ENCODE data around the gene ANKRD63.

ANKRD63 gene, protein sequence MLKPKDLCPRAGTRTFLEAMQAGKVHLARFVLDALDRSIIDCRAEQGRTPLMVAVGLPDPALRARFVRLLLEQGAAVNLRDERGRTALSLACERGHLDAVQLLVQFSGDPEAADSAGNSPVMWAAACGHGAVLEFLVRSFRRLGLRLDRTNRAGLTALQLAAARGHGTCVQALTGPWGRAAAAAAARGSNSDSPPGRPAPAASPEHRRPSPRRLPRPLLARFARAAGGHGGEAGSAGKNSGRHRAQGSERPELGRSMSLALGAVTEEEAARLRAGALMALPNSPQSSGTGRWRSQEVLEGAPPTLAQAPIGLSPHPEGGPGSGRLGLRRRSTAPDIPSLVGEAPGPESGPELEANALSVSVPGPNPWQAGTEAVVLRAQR

DNA sequence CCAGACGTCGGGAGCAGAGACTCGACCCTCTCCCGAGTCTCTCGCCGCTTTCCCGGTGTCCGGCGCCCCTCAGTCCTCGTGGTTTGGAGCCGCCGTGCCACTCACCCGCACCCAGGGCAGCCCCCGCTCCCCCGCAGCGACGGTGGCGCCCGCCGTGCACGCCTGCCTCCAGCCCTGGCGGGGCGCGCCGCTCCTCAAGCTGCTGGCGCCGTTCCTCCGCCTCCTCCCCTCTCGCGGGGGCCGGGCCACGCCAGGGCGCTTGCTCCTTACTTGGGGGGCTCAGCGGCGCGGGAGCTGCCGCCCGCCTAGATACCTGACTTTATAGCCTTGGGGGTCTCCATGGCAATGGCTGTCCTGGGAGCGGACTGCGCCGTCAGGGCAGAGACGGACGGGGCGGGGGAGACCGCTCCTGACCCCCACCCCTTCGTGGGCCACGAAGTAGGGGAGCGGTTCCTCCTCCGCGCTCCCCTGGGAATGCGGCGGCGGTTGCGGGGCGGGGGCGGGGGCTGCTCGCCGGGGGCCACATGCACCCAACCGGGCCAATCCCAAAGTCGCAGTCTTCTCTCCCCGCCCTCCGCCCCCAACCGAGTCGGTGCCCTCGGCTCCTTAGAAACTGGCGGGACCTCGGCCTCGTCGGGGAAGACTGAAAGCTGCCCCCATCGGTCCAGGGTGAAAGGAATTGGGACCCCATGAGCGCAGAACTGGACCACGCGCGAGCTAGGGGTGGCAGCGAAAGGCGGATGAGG, at the start of gene ANKRD63:
Gene ANKRD63, minus strand, starts transcription at position 196 of the 746 bp plus-strand sequence. CDS start 478 bp downstream, outside the sequence.
- no peak for DNase-seq (ENCODE audit: low read depth)

- no peak for DNase-seq (ENCODE audit: low read depth)
Observed at GRCh38 chr15:40332113-40332781, 49.4 kb upstream of the ANKRD63 start.

DNA sequence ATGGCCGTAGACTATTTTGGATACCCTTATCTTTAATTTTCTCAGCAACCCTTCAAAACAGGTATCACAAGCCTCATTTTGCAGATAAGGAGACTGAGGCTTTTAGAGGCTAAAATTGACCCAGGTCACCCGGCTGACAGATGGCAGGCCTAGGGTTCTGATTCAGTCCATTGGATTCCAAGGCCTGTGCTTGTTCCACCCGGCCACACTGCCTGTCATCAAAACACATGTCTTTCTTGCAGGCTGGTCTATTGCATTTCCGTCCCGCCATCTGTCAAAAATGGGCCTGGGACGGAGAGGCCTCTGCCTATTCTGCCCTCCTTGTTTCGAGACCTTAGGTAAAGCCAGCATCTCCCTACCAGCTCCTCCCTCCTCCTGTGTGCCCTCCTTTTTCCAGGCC, 48.8 kb upstream of the ANKRD63 start:
- no peak for DNase-seq (ENCODE audit: low read depth)

DNA sequence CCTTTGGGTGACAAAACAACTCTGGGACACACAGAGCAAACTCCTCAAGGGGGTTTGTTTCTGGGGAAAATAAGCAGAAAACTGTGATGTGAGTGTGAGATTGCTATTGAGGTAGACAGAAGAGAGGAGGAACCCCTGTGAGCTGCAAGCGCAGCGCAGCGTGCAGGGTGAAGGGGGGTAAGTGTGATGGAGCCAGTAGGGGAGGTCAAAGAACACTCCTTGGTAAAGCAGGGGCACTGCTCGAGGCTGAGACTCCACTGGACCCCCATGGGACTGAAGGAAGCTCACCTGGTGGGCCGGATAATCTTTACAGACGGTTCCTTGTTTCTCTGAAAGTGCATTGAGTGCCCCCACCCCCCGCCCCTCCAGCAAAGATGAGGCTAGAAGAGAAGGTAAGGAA, 48.2 kb upstream of the ANKRD63 start:
- no peak for DNase-seq (ENCODE audit: low read depth)

- DNase-seq (ENCODE audit: low read depth): no peak
Observed at GRCh38 chr15:40330368-40330836, 47.5 kb upstream of the ANKRD63 start.

DNA sequence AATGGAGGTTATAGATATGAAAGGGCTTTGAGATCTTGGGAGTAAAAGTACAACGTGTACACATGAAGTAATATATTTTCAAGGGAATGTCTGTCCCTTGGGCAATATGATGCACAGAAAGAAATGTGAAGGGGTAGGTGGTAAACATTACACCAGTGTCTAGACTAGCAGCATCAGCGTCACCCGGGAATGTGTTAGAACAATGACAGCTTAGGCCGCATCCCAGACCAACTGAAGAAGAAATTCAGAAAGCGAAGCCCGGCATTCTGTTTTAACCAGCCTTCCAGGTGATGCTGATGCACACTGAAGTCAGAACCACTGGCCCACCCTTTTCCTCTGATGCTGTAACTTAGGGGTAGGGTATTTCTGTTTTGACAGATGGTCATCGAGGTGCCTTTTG, 46.9 kb upstream of the ANKRD63 start:
- no peak for DNase-seq (ENCODE audit: low read depth)

- no peak for DNase-seq (ENCODE audit: low read depth)
Observed at GRCh38 chr15:40328751-40329150, 45.9 kb upstream of the ANKRD63 start.

- DNase-seq (ENCODE audit: low read depth): no peak
Observed at GRCh38 chr15:40328176-40328575, 45.3 kb upstream of the ANKRD63 start.

DNA sequence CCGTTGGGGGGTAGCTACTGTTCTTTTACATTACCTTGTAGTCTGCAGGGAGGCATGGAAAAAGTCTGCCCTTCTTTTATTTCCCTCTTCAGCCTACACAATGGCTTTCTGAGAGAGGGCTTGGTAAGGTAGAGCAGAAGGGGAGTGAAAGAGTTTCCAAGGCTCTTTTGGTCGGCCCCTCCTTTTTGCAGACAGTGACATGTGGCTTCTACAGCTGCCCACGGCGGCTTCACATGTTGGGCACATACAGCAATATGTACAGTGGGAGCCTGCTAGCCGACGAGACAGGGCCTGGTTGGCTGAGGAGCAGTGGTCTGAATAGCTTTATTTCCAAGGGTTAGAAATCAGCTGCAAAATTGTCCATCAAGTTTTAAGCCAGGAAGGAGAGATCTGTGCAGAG, 44.6 kb upstream of the ANKRD63 start:
- DNase-seq (ENCODE audit: low read depth): no peak

DNA sequence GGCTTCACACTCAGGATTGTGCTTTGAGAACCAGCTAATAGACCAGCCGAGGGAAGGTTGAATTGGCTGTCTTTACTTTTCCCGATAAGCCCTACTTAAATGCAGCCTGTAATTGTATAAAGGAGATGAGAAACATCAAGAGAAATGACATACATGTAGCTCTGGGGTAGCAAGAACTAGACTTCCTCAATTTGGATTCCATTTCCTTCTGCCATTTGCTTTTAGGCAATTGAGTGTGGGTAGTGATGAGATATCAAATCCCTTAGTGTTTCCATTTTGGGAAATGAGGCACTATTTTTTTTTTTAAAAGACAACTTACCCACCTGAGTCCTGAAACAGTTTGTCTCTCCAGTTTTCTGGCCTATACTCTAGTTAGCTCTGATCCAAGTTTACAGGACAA, 42.8 kb upstream of the ANKRD63 start:
- no peak for DNase-seq (ENCODE audit: low read depth)

DNA sequence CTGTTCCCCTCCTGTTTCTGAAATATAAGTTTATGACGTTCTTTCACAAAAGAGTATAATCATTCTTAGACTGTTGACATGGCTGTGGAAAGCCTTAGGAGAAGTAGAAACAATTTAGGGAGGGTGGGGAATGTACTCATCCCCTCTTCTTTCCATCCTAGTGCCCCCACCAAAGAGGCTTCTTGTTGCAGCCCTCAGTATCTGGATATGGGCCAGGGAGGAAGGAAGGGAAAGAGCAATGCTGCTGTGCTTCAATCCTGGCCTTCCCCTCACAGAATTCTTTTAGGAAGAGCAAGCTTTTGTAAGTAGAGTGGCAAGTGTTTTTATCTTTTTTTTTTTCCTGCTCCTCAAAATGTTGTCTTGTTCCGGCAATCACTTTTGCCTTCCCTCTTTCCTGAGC, 42.3 kb upstream of the ANKRD63 start:
- DNase-seq (ENCODE audit: low read depth): no peak

DNA sequence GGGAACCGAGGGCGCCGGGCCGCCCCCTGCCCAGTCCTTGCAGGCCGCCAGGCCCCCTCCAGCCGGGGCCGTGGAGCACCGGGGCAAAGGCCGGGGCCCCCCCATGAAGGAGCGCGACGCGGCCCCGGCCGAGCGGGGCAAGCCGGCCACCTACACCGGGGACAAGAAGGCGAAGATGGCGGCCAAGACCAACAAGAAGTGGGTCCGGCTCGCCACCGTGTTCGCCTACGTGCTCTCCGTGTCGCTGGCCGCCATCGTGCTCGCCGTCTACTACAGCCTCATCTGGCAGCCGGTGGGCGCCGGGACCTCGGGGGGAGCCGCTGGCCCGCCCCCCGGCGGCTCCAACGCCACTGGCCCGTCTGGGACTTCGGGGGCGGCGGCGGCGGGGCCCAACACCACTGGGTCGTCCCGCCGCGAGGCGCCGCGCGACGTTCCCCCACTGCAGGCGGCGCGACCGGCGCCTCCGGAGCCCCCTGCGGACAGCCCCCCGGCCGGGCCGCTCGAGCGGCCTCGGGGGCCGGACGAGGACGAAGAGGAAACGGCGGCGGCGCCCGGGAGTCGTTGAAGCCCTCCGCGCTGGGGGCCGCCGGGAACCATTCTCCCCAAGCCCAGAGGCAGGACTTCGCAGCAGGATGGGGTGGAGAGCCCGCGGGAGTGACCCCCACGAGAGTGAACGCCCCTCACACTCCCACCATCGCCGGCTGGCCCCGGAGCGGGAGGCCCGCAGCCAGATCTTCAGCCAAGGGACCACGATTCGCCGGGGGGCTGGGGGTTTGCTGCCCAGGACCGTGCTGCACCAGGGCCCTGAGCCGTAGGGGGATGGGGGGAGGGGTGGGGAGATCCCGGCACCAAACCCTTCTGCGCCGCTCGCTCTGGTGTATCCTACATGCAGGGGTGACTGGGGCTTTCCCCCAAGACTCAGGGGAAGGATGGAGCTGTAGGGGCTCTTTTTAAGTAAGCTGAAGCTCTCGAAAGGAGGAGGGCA, 41.4 kb upstream of the ANKRD63 start:
- no peak for DNase-seq (ENCODE audit: low read depth)

GRCh38 chr15:40323239-40323952, 40.5 kb upstream of the ANKRD63 start, which contains the start of gene INAFM2:
Gene INAFM2, plus strand, starts transcription at chr15:40323692. Its CDS starts 364 bp downstream, at chr15:40324056.
- DNase-seq (ENCODE audit: low read depth): peak; percentile 82

DNA sequence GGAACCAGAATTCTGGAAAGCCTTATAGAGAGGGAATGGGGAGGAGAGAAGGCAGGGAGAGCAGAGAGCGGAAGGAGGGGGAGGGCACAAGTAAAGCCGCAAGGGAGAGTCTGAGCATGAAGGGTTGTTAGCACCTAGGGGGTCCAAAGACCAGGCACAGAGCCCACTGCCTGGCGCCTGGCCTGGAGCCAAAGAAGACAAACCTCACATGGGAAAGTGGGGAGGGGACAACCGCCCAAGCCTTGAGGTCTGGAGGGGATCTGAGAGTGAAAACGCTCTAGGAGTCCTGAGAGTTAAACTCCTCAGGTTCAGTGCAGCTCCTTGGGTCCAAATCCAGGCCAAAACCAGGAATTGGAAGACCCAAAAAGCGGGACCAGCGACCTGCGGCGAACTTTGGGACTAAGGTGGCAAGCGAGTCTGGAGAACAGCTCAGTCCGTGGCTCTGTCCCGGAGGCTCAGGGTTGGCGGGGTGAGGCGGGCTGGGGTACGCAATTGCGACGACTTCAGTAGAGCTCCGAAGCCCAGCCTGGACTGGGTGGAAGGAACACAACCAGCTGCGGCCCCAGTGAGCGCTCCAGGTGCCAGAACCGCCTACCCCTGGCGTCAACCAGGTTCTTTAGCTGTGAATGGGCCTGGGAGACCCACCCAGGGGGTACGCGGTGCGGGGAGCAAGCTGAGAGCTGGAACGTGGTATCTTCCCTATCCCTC, 39.8 kb upstream of the ANKRD63 start:
- no peak for DNase-seq (ENCODE audit: low read depth)

DNA sequence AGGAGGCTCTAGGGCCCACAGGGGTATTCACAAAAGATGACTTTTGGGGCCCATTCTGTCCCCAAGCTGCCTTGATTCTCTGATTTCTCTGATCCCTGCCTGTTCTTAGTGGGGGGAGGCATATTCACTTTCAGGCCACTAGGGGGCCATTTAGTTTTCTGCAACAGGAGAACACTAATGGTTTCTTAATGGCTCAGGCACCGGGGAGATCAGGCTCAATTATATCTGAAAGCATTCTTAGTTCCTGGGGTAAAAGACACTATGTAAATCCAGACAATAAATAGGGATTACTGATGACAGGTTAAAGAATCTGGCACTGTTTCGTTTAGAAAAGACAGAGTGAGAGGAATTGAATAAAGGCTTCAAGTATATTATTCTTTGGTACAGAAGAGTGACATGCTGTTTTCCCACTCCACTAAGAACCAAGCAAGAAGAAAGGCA, 38.1 kb upstream of the ANKRD63 start:
- no peak for DNase-seq (ENCODE audit: low read depth)

DNA sequence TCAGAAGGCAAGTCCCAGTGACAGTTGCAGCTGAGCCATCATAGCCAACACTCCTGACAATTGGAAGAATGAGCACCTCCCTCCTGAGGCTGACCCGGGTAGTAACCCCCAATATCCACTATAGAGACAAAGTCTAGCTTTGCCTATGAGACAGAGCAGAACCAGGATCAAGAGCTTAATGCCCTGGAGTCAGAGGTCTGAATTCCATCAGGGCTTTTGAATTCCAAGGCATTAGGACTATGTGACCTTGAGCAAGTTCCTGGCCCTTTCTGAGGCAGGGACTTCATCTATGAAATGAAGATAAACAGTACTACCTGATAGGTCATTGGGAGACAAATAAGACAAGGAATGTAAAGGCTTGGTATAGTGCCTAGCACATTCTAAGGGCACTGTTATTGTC, 37.5 kb upstream of the ANKRD63 start:
- no peak for DNase-seq (ENCODE audit: low read depth)

DNA sequence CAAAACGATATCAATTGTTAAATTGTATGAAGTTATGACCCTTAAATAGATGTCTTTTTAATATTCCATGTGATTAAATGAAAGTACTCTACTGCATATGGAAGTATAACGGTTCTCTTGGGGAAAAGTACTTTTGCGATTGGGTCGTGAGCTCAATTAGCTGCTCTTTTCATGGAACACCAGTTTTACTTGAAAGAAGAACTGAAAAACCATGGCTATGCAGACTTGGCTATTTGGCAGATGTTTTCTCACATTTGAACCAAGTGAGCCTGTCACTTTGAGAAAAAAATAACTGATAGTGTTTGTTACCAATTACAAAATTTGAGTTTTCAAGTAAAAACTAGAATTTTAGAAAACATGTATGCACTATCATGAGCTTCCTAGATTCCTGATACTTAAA, 34.7 kb upstream of the ANKRD63 start:
- DNase-seq (ENCODE audit: low read depth): no peak

- DNase-seq (ENCODE audit: low read depth): no peak
Observed at GRCh38 chr15:40316931-40317330, 34.1 kb upstream of the ANKRD63 start.

DNA sequence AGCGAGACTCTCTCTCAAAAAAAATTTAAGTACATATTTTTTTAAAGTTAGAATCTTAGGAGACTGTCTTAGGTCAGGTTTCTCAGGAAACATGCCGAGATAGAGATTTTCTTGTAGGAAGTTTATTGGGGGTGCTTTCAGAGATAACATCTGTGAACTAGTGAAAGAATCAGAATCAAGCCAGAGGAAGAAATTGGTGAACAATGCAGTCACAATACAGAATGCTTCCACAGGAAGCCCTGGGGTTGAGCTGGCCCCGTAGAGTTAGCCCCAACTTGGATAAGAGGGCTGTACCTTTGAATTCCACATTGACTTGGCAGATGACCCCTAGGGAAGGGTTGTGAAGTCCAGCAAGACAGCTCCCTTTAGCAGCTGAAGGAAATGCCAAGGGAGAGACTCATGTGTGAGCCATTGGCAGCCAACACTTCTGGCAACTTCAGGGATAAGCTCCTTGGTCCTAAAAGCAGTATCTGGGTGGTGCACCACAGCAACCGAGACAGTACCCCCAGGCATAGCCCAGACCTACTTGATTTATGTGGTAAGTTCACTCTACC, 31.9 kb upstream of the ANKRD63 start:
- no peak for DNase-seq (ENCODE audit: low read depth)

Data from stimulated activated CD8-positive, alpha-beta memory T cell treated with anti-CD3 and anti-CD28 coated beads, Interleukin-15, amount 100 ng/mL, for 1 hour (primary cell).